IMR-90 (cell line): Measurements from ENCODE around the gene GFRA4. TPM values are rescaled to one million over a fixed set of nuclear protein-coding genes. Genes with fewer than 3 reads are reported as not detected.

ENCODE experiments used
- ATAC-seq: fragments of 200-7000 bp; cut with Tn5 transposase; 2 replicates; pipeline ENCODE4 v1.9.1; 2020; ENCODE audit warnings: low read depth, mild to moderate bottlenecking, moderate library complexity
- BruUV-seq: library from RNA; stranded (reverse); fragments of 400-500 nt; replicated peaks from 2 replicates; lab custom pipeline; 2021; lab: Mats Ljungman, UMichigan
- CTCF ChIA-PET: fragments of 300-600 bp; formaldehyde crosslinking; extraction: SDS; loops from one replicate; lab custom pipeline; 2021; ENCODE audit warnings: antibody characterized with exemption; lab: Yijun Ruan, JAX
- POLR2A ChIA-PET: fragments of 300-600 bp; sonication (Branson Sonifier 250); formaldehyde crosslinking; loops from one replicate; lab custom pipeline; 2022; ENCODE audit warnings: antibody characterized with exemption; ENCODE audit not compliant: unreplicated experiment; lab: Charles Lee
- DNase-seq: peaks from one replicate; pipeline ENCODE4 v3.0.0; 2013
- H2AFZ ChIP-seq: replicated peaks from 2 replicates; pipeline ENCODE3; 2013; ENCODE audit warnings: low read length, mild to moderate bottlenecking; ENCODE audit not compliant: poor library complexity
- H2AK5ac ChIP-seq: 2 replicates; pipeline ENCODE4 v1.6.1; 2013; ENCODE audit warnings: low read depth, low read length, inconsistent platforms
- H2AK9ac ChIP-seq: replicated peaks from 2 replicates; pipeline ENCODE3; 2013; ENCODE audit warnings: mild to moderate bottlenecking, low read depth, low read length, moderate library complexity; ENCODE audit not compliant: poor library complexity
- H2BK120ac ChIP-seq: 2 replicates; pipeline ENCODE4 v1.6.1; 2013; ENCODE audit warnings: low read depth, low read length, inconsistent platforms
- H2BK15ac ChIP-seq: 3 replicates; pipeline ENCODE4 v1.6.1; 2013; ENCODE audit warnings: low read depth, low read length, inconsistent platforms
- H2BK20ac ChIP-seq: 2 replicates; pipeline ENCODE4 v1.6.1; 2013; ENCODE audit warnings: low read depth, mild to moderate bottlenecking, inconsistent platforms, low read length, moderate library complexity
- H2BK5ac ChIP-seq: 2 replicates; pipeline ENCODE4 v1.6.1; 2013; ENCODE audit warnings: mild to moderate bottlenecking, low read depth, low read length, inconsistent platforms; ENCODE audit not compliant: poor library complexity, severe bottlenecking
- H3K14ac ChIP-seq: replicated peaks from 2 replicates; pipeline ENCODE4 v1.6.1; 2013; ENCODE audit warnings: low read depth, low read length, inconsistent platforms
- H3K18ac ChIP-seq: 2 replicates; pipeline ENCODE4 v1.6.1; 2013; ENCODE audit warnings: low read depth, low read length, control low read depth
- H3K23ac ChIP-seq: 2 replicates; pipeline ENCODE4 v1.6.1; 2013; ENCODE audit warnings: low read depth, low read length, inconsistent platforms
- H3K27ac ChIP-seq: 2 replicates; pipeline ENCODE4 v1.5.1; 2013; ENCODE audit warnings: mild to moderate bottlenecking, control low read depth, low read length; ENCODE audit not compliant: insufficient read depth
- H3K27me3 ChIP-seq: 2 replicates; pipeline ENCODE4 v1.6.1; 2013; ENCODE audit warnings: low read length; ENCODE audit not compliant: control insufficient read depth, insufficient read depth
- H3K36me3 ChIP-seq: 2 replicates; pipeline ENCODE4 v1.6.1; 2013; ENCODE audit warnings: low read length, mixed read lengths; ENCODE audit not compliant: control insufficient read depth, insufficient read depth
- H3K4ac ChIP-seq: 2 replicates; pipeline ENCODE4 v1.6.1; 2013; ENCODE audit warnings: low read depth, low read length, inconsistent platforms
- H3K4me1 ChIP-seq: 2 replicates; pipeline ENCODE4 v1.6.1; 2013; ENCODE audit warnings: low read length, mixed read lengths; ENCODE audit not compliant: control insufficient read depth, insufficient read depth
- H3K4me2 ChIP-seq: 2 replicates; pipeline ENCODE4 v1.6.1; 2013; ENCODE audit warnings: low read depth, mild to moderate bottlenecking, control low read depth, low read length, moderate library complexity
- H3K4me3 ChIP-seq: 2 replicates; pipeline ENCODE4 v1.5.1; 2013; ENCODE audit warnings: low read depth, mild to moderate bottlenecking, control low read depth, low read length, moderate library complexity; ENCODE audit not compliant: insufficient read depth
- H3K56ac ChIP-seq: 2 replicates; pipeline ENCODE4 v1.6.1; 2013; ENCODE audit warnings: low read length, inconsistent platforms; ENCODE audit not compliant: insufficient read depth; ENCODE audit errors: extremely low read depth
- H3K79me1 ChIP-seq, 2 experiments: 2 replicates each; pipeline ENCODE4 v1.6.1; 2013; ENCODE audit warnings: low read length in 2 of 2, inconsistent platforms in 1 of 2, low read depth in 1 of 2
- H3K9ac ChIP-seq: 2 replicates; pipeline ENCODE4 v1.6.1; 2013; ENCODE audit warnings: low read depth, low read length, control low read depth
- H3K9me1 ChIP-seq: 2 replicates; pipeline ENCODE4 v1.6.1; 2013; ENCODE audit warnings: low read length, inconsistent platforms; ENCODE audit not compliant: insufficient read depth
- H3K9me3 ChIP-seq: 2 replicates; pipeline ENCODE4 v1.6.1; 2013; ENCODE audit warnings: low read length; ENCODE audit not compliant: control insufficient read depth, insufficient read depth
- H4K20me1 ChIP-seq: 2 replicates; pipeline ENCODE4 v1.6.1; 2013; ENCODE audit warnings: low read length, inconsistent platforms; ENCODE audit not compliant: insufficient read depth
- H4K5ac ChIP-seq: 2 replicates; pipeline ENCODE4 v1.6.1; 2013; ENCODE audit warnings: mild to moderate bottlenecking, low read depth, low read length, control low read depth
- H4K8ac ChIP-seq, 2 experiments: 2 replicates each; pipeline ENCODE4 v1.6.1; 2013; ENCODE audit warnings: low read depth in 2 of 2, low read length in 2 of 2, control low read depth in 1 of 2, inconsistent platforms in 1 of 2
- H4K91ac ChIP-seq: 2 replicates; pipeline ENCODE4 v1.6.1; 2013; ENCODE audit warnings: low read depth, low read length, inconsistent platforms; ENCODE audit not compliant: insufficient read depth
- BHLHE40 ChIP-seq: fragments of 150-350 bp; IDR thresholded peaks from 2 replicates; pipeline ENCODE4 v1.6.1; 2016; ENCODE audit warnings: mild to moderate bottlenecking, low read depth, low read length
- CEBPB ChIP-seq: IDR thresholded peaks from 2 replicates; pipeline ENCODE4 v1.6.1; 2012; ENCODE audit warnings: low read depth, low read length, improper control_type of control experiment
- CHD1 ChIP-seq: IDR thresholded peaks from 2 replicates; pipeline ENCODE4 v1.6.1; 2012; ENCODE audit warnings: low read depth, low read length, improper control_type of control experiment
- ELK1 ChIP-seq: fragments of 150-350 bp; IDR thresholded peaks from 2 replicates; pipeline ENCODE4 v1.6.1; 2016; ENCODE audit warnings: low read depth, mild to moderate bottlenecking, low read length, moderate library complexity, borderline replicate concordance
- MXI1 ChIP-seq: IDR thresholded peaks from 2 replicates; pipeline ENCODE4 v1.6.1; 2012; ENCODE audit warnings: low read depth, mild to moderate bottlenecking, low read length, moderate library complexity, borderline replicate concordance
- NFE2L2 ChIP-seq: fragments of 150-350 bp; IDR thresholded peaks from 2 replicates; pipeline ENCODE4 v1.6.1; 2016; ENCODE audit warnings: low read depth, mild to moderate bottlenecking, low read length
- RFX5 ChIP-seq: IDR thresholded peaks from 2 replicates; pipeline ENCODE4 v1.8.0; 2012; ENCODE audit warnings: low read depth, mild to moderate bottlenecking, low read length, moderate library complexity
- WGBS, 2 experiments: methylation state at CpG; one replicate each; pipeline versions ENCODE4 v1.1.5 to v1.1.7; 2013; ENCODE audit warnings: missing lambda C conversion rate in 2 of 2; ENCODE audit not compliant: insufficient read length in 1 of 2; ENCODE audit errors: extremely low coverage in 2 of 2; 5-methylcytosine and 5-hydroxymethylcytosine counted together
- dilution Hi-C: fragments of 300-500 bp; cut with HindIII; formaldehyde crosslinking; loops from one replicate; pipeline ENCODE4 v1.14.3; 2018; ENCODE audit warnings: low sequenced_read_pairs; ENCODE audit not compliant: unreplicated experiment
- in situ Hi-C: fragments of 300-500 bp; cut with MboI; formaldehyde crosslinking; loops from 3 replicates; pipeline ENCODE4 v1.14.3; 2019; ENCODE audit warnings: low sequenced_read_pairs, inconsistent platforms, mixed read lengths
- intact Hi-C: fragments of 100-400 bp; cut with micrococcal nuclease; formaldehyde crosslinking; loops from 2 replicates; pipeline ENCODE4 v1.10.0; 2022
- polyA plus RNA-seq, 3 experiments: library from polyadenylated mRNA; depleted of rRNA; stranded (reverse); fragments of >200 nt; gene quantifications; 2 replicates each; pipeline ENCODE4 v1.2.3, GENCODE V29; 2012; ENCODE audit warnings: low replicate concordance in 1 of 3
- total RNA-seq: library from RNA; depleted of rRNA; stranded (reverse); fragments of >200 nt; gene quantifications from 2 replicates; pipeline ENCODE4 v1.2.3, GENCODE V29; 2012

The GFRA4 gene
- total and polyA plus RNA-seq, 2 of the 4 experiments (the other 2 are of a cell fraction): not detected

- H4K8ac ChIP-seq: no peak overlapping the region
- in situ Hi-C loops: no loop called here
- no peak overlapping the region for H2BK15ac ChIP-seq
- dilution Hi-C loops: no loop called here
- no peak overlapping the region for H4K5ac ChIP-seq
- no peak overlapping the region for H2BK120ac ChIP-seq
- TF ChIP-seq NFE2L2 (no peak), ELK1 (no peak), MXI1 (no peak), RFX5 (no peak), CHD1 (no peak), CEBPB (no peak), BHLHE40 (no peak)
- POLR2A ChIA-PET: no interaction called here
- H3K27ac ChIP-seq: no peak overlapping the region
- BruUV-seq: no TSS peak
- H3K4ac ChIP-seq: no peak overlapping the region
- H3K4me1 ChIP-seq: peaks cover 5% of the 10 kb centered on the region; the same call in 1 of the 2 replicates
- no peak overlapping the region for H2AK5ac ChIP-seq
- H3K9me3 ChIP-seq: no peaks in the 10 kb centered on the region
- CTCF ChIA-PET: no interaction called here
- ATAC-seq (no peak), DNase-seq (no peak)
- no peak overlapping the region for H2AK9ac ChIP-seq
- H3K9me1 ChIP-seq: no peaks in the 10 kb centered on the region
- no peaks in the 10 kb centered on the region for H3K36me3 ChIP-seq
- no peaks in the 10 kb centered on the region for H4K20me1 ChIP-seq
- intact Hi-C loops: loop anchor here (10.0 kb wide), 1 partner anchor 411 kb away; no protein-coding TSS in a partner anchor
- H3K23ac ChIP-seq: no peak overlapping the region
- H3K14ac ChIP-seq: no peak overlapping the region
- no peak overlapping the region for H3K9ac ChIP-seq
- no peak overlapping the region for H2BK5ac ChIP-seq
- H4K91ac ChIP-seq: no peak overlapping the region
- H3K4me3 ChIP-seq: no peak overlapping the region
- H3K27me3 ChIP-seq: peaks cover 56% of the 10 kb centered on the region
- H2AFZ ChIP-seq: no peak overlapping the region
- H3K79me1 ChIP-seq: no peaks in the 10 kb centered on the region
- H3K56ac ChIP-seq: no peak overlapping the region
- no peak overlapping the region for H2BK20ac ChIP-seq
- H3K18ac ChIP-seq: no peak overlapping the region
- no peak overlapping the region for H3K4me2 ChIP-seq
- 40% methylated on average over 61 of the region's 90 CpGs; no CpG with 5 or more reads in 1 of the 2 experiments for WGBS, 2 experiments
These were observed 10.2 kb upstream of the GFRA4 start for GRCh38 chr20:3673221-3674070.
